ENCODE measurements around the gene TNFAIP8. TPM values are rescaled to one million over a fixed set of nuclear protein-coding genes. Genes with fewer than 3 reads are reported as not detected.

The TNFAIP8 gene
- polyA plus RNA-seq, 1 of the 3 experiments (the other 2 are of a cell fraction), result 31.3 TPM

GRCh38 chr5:119405419-119405818, 49.6 kb downstream of the TNFAIP8 start:
- POLR2A ChIA-PET, result no interaction called here

GRCh38 chr5:119406551-119407110, 50.8 kb downstream of the TNFAIP8 start:
- 90% methylated on average over 5 of the region's 5 CpGs for WGBS (ENCODE audit: low lambda C conversion rate)

More at GRCh38 chr5:119405419-119405818, 49.6 kb downstream of the TNFAIP8 start:
- no peak for DNase-seq
- no peak overlapping the region for H3K9ac ChIP-seq
- no peaks in the 10 kb centered on the region for H3F3A ChIP-seq (replicated peaks; ENCODE audit: insufficient read depth)
- no peaks in the 10 kb centered on the region for H3K9me2 ChIP-seq
- no peak overlapping the region for H3K27ac ChIP-seq (ENCODE audit: low read depth in 2 of 2, low read length in 1 of 2)
- 86% methylated on average over 4 of the region's 4 CpGs for WGBS (ENCODE audit: low lambda C conversion rate)
- TF ChIP-seq SIN3A (IDR thresholded peaks at IDR 0.05; ENCODE audit: borderline replicate concordance, low read depth, low read length), result no peak
- no peak for TF ChIP-seq RFX5 (IDR thresholded peaks at IDR 0.05; ENCODE audit: low read length)
- no peak for TF ChIP-seq MAX (IDR thresholded peaks at IDR 0.05; ENCODE audit: low read depth)
- no peak overlapping the region for H2AFZ ChIP-seq (ENCODE audit: low read depth)
- no peak overlapping the region for H3K4me2 ChIP-seq
- peaks cover 0 to under 1% of the 10 kb centered on the region in 2 experiments; a peak in 1 of 4 replicates for H3K4me1 ChIP-seq (ENCODE audit: control insufficient read depth in 1 of 2, insufficient read depth in 2 of 2, low read depth in 1 of 2, low read length in 1 of 2)
- no peaks in the 10 kb centered on the region for H4K20me1 ChIP-seq (ENCODE audit: insufficient read depth)
- H3K4me3 ChIP-seq (ENCODE audit: low read depth in 2 of 2, low read length in 1 of 2), result no peak overlapping the region
- H3K9me3 ChIP-seq, result no peaks in the 10 kb centered on the region
- H3K79me2 ChIP-seq (ENCODE audit: insufficient read depth), result no peaks in the 10 kb centered on the region
- no peaks in the 10 kb centered on the region for H3K36me3 ChIP-seq (replicated peaks in 1 of 2; ENCODE audit: control insufficient read depth in 1 of 2, insufficient read depth in 2 of 2, low read length in 1 of 2)
- no peaks in the 10 kb centered on the region for H3K27me3 ChIP-seq (ENCODE audit: insufficient read depth)
- CTCF ChIA-PET, result interaction anchor here (2.4 kb wide), 1 partner anchor 417 kb away, joined by 11 read pairs; the partner anchor contains the start of gene DTWD2

More at GRCh38 chr5:119406551-119407110, 50.8 kb downstream of the TNFAIP8 start:
- DNase-seq, result no peak
- TF ChIP-seq NRF1 (IDR thresholded peaks at IDR 0.05; ENCODE audit: low read depth, low read length) (no peak), EP300 (IDR thresholded peaks at IDR 0.05; ENCODE audit: borderline replicate concordance in 1 of 2, low read depth in 1 of 2, low read length in 1 of 2) (no peak)
- TF ChIP-seq, protein P1, sequence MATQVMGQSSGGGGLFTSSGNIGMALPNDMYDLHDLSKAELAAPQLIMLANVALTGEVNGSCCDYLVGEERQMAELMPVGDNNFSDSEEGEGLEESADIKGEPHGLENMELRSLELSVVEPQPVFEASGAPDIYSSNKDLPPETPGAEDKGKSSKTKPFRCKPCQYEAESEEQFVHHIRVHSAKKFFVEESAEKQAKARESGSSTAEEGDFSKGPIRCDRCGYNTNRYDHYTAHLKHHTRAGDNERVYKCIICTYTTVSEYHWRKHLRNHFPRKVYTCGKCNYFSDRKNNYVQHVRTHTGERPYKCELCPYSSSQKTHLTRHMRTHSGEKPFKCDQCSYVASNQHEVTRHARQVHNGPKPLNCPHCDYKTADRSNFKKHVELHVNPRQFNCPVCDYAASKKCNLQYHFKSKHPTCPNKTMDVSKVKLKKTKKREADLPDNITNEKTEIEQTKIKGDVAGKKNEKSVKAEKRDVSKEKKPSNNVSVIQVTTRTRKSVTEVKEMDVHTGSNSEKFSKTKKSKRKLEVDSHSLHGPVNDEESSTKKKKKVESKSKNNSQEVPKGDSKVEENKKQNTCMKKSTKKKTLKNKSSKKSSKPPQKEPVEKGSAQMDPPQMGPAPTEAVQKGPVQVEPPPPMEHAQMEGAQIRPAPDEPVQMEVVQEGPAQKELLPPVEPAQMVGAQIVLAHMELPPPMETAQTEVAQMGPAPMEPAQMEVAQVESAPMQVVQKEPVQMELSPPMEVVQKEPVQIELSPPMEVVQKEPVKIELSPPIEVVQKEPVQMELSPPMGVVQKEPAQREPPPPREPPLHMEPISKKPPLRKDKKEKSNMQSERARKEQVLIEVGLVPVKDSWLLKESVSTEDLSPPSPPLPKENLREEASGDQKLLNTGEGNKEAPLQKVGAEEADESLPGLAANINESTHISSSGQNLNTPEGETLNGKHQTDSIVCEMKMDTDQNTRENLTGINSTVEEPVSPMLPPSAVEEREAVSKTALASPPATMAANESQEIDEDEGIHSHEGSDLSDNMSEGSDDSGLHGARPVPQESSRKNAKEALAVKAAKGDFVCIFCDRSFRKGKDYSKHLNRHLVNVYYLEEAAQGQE (IDR thresholded peaks at IDR 0.05; ENCODE audit: low read depth, low read length), result no peak
- H3K9ac ChIP-seq, result no peak overlapping the region
- H3K9me2 ChIP-seq, result no peaks in the 10 kb centered on the region
- H3K9me3 ChIP-seq, result no peaks in the 10 kb centered on the region
- H2AFZ ChIP-seq (ENCODE audit: low read depth), result no peak overlapping the region
- no peak overlapping the region for H3K4me3 ChIP-seq (ENCODE audit: low read depth in 2 of 2, low read length in 1 of 2)
- H3K4me1 ChIP-seq (ENCODE audit: control insufficient read depth in 1 of 2, insufficient read depth in 2 of 2, low read depth in 1 of 2, low read length in 1 of 2), result peaks cover 0 to 8% of the 10 kb centered on the region in 2 experiments; a peak in 2 of 4 replicates
- no peaks in the 10 kb centered on the region for H3K79me2 ChIP-seq (ENCODE audit: insufficient read depth)
- POLR2A ChIA-PET, result no interaction called here
- peaks cover 1% of the 10 kb centered on the region for H3F3A ChIP-seq (replicated peaks; ENCODE audit: insufficient read depth)
- CTCF ChIA-PET, result interaction anchor here (2.4 to 7.4 kb wide), 2 partner anchors 418 to 420 kb away, joined by 11 to 175 read pairs; partner anchors contain the start of gene DTWD2
- no peak overlapping the region for H3K27ac ChIP-seq (ENCODE audit: low read depth in 2 of 2, low read length in 1 of 2)
- H3K36me3 ChIP-seq (replicated peaks in 1 of 2; ENCODE audit: control insufficient read depth in 1 of 2, insufficient read depth in 2 of 2, low read length in 1 of 2), result no peaks in the 10 kb centered on the region
- H3K27me3 ChIP-seq (ENCODE audit: insufficient read depth), result no peaks in the 10 kb centered on the region
- H4K20me1 ChIP-seq (ENCODE audit: insufficient read depth), result no peaks in the 10 kb centered on the region
- no peak overlapping the region for H3K4me2 ChIP-seq

Measured in SK-N-SH (cell line).